DOHH2 (cell line): ENCODE results near the gene GMPR2.
"Not testable (repeated sequence)": the region's sequence is repeated elsewhere in the genome, so short reads cannot be mapped to it uniquely, and the experiment has no call there.

ENCODE experiments used
- H3F3A ChIP-seq: fragments of 200-600 bp; sonication (generic), shearing (Covaris generic); 2 replicates; pipeline ENCODE4 v1.6.0; 2016; ENCODE audit warnings: antibody characterized with exemption, mild to moderate bottlenecking; ENCODE audit not compliant: control insufficient read depth, insufficient read depth
- H3K27ac ChIP-seq: fragments of 200-600 bp; sonication (generic); 2 replicates; pipeline ENCODE4 v1.5.1; 2014; ENCODE audit warnings: low read depth, mild to moderate bottlenecking, low read length, moderate library complexity
- H3K27me3 ChIP-seq: fragments of 200-600 bp; sonication (generic); 2 replicates; pipeline ENCODE4 v1.6.1; 2014; ENCODE audit warnings: mild to moderate bottlenecking, low read length, mixed read lengths; ENCODE audit not compliant: control insufficient read depth
- H3K36me3 ChIP-seq: fragments of 200-600 bp; sonication (generic); 2 replicates; pipeline ENCODE4 v1.6.1; 2014; ENCODE audit warnings: mild to moderate bottlenecking, low read length, moderate library complexity, mixed read lengths; ENCODE audit not compliant: control insufficient read depth
- H3K4me1 ChIP-seq: fragments of 200-600 bp; sonication (generic); 2 replicates; pipeline ENCODE4 v1.6.1; 2014; ENCODE audit warnings: mild to moderate bottlenecking, low read length, mixed read lengths; ENCODE audit not compliant: control insufficient read depth
- H3K4me2 ChIP-seq: fragments of 200-600 bp; sonication (generic); 2 replicates; pipeline ENCODE4 v1.6.0; 2014; ENCODE audit warnings: mild to moderate bottlenecking, low read length, moderate library complexity
- H3K4me3 ChIP-seq: fragments of 200-600 bp; sonication (generic); 2 replicates; pipeline ENCODE4 v1.5.1; 2014; ENCODE audit warnings: mild to moderate bottlenecking, low read length, mixed read lengths
- H3K79me2 ChIP-seq: fragments of 200-600 bp; sonication (generic); 2 replicates; pipeline ENCODE4 v1.6.1; 2014; ENCODE audit warnings: mild to moderate bottlenecking, low read length, mixed read lengths; ENCODE audit not compliant: control insufficient read depth
- H3K9me2 ChIP-seq: fragments of 200-600 bp; sonication (generic); replicated peaks from 2 replicates; pipeline ENCODE4 v1.6.1; 2014; ENCODE audit warnings: mild to moderate bottlenecking, low read length, mixed read lengths; ENCODE audit not compliant: control insufficient read depth
- H3K9me3 ChIP-seq: fragments of 200-600 bp; sonication (generic); 2 replicates; pipeline ENCODE4 v1.6.1; 2014; ENCODE audit warnings: antibody characterized with exemption, low read length, mixed read lengths; ENCODE audit not compliant: control insufficient read depth, insufficient read depth
- H4K20me1 ChIP-seq: fragments of 200-600 bp; sonication (generic); 2 replicates; pipeline ENCODE4 v1.6.0; 2014; ENCODE audit warnings: low read depth, mild to moderate bottlenecking, antibody characterized with exemption, low read length, moderate library complexity; ENCODE audit not compliant: control insufficient read depth, insufficient read depth
- EZH2phosphoT487 ChIP-seq: fragments of 200-600 bp; sonication (generic); IDR thresholded peaks from 2 replicates; pipeline ENCODE4 v1.6.1; 2017; ENCODE audit warnings: borderline replicate concordance, mild to moderate bottlenecking, antibody characterized with exemption, low read length, moderate library complexity, mixed read lengths
- TF ChIP-seq, protein P1 (sequence below): fragments of 200-600 bp; sonication (generic); IDR thresholded peaks from one replicate; pipeline ENCODE4 v1.5.1; 2014; ENCODE audit warnings: antibody characterized with exemption, mild to moderate bottlenecking, low read depth, low read length; ENCODE audit not compliant: poor library complexity, severe bottlenecking

GMPR2 gene

DNA sequence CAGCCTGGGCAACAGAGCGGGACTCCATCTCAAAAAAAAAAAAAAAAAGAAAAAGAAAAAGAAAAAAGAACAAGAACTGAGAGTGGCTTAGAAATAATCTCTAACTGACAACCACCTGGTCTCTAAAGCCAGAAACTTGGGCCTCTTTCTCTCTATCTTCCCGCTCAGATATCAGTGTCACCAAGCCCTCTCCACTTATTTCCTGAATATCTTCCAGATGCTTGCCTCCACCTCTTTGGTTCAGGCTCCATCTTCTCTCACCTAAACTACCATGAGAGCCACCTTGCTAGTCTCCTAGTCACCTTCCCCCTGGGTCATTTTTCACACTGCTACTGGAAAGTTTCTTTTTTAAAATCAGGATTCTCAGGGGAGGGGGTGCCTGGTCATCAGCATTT is 35.7 kb upstream of the GMPR2 start:
- peaks cover 44% of the 10 kb centered on the region for H3K36me3 ChIP-seq
- H3K9me3 ChIP-seq, result peaks cover 3% of the 10 kb centered on the region; the same call in 1 of the 2 replicates
- H3K27me3 ChIP-seq, result no peaks in the 10 kb centered on the region
- H3K4me3 ChIP-seq, result peak overlapping the region; percentile 87
- H4K20me1 ChIP-seq, result no peaks in the 10 kb centered on the region
- H3K9me2 ChIP-seq, result no peaks in the 10 kb centered on the region
- peaks cover 11% of the 10 kb centered on the region for H3F3A ChIP-seq
- H3K27ac ChIP-seq, result peak overlapping the region; percentile 78
- TF ChIP-seq, protein P1, sequence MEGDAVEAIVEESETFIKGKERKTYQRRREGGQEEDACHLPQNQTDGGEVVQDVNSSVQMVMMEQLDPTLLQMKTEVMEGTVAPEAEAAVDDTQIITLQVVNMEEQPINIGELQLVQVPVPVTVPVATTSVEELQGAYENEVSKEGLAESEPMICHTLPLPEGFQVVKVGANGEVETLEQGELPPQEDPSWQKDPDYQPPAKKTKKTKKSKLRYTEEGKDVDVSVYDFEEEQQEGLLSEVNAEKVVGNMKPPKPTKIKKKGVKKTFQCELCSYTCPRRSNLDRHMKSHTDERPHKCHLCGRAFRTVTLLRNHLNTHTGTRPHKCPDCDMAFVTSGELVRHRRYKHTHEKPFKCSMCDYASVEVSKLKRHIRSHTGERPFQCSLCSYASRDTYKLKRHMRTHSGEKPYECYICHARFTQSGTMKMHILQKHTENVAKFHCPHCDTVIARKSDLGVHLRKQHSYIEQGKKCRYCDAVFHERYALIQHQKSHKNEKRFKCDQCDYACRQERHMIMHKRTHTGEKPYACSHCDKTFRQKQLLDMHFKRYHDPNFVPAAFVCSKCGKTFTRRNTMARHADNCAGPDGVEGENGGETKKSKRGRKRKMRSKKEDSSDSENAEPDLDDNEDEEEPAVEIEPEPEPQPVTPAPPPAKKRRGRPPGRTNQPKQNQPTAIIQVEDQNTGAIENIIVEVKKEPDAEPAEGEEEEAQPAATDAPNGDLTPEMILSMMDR, result no peak
- peak overlapping the region; percentile 78 for H3K4me2 ChIP-seq
- peaks cover 29% of the 10 kb centered on the region for H3K4me1 ChIP-seq
- H3K79me2 ChIP-seq, result peaks cover 53% of the 10 kb centered on the region

- Histone ChIP-seq H3K79me2 (peaks cover 46% of the 10 kb centered on the region), H3K4me1 (peaks cover 28% of the 10 kb centered on the region), H3K9me3 (peaks cover 8% of the 10 kb centered on the region; the same call in 1 of the 2 replicates), H3K4me3 (peak overlapping the region; percentile 22; the same call in 1 of the 2 replicates), H3K27ac (no peak overlapping the region), H3K4me2 (peak overlapping the region; percentile 31; the same call in 1 of the 2 replicates), H3K36me3 (peaks cover 42% of the 10 kb centered on the region), H3K9me2 (no peaks in the 10 kb centered on the region), H4K20me1 (no peaks in the 10 kb centered on the region), H3K27me3 (no peaks in the 10 kb centered on the region), H3F3A (peaks cover 10% of the 10 kb centered on the region)
- no peak for TF ChIP-seq EZH2phosphoT487
- TF ChIP-seq, protein P1, result no peak
These were observed 33.8 kb upstream of the GMPR2 start for GRCh38 chr14:24198814-24199524.

DNA sequence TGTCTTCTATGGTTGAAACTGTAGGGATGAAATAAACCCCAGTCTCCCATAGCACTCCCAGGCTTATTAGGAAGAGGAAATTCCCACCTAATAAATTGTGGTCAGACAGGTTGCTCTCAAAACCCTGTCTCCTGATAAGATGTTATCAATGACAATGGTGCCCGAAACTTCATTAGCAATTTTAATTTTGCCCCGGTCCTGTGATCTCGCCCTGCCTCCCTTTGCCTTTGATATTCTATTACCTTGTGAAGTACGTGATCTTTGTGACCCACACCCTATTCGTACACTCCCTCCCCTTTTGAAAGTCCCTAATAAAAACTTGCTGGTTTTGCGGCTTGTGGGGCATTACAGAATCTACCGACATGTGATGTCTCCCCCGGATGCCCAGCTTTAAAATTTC is 30.2 kb upstream of the GMPR2 start:
- not testable (repeated sequence) for H3K9me2 ChIP-seq, H3K9me3 ChIP-seq, H3K4me3 ChIP-seq, H3F3A ChIP-seq, H3K4me2 ChIP-seq, H4K20me1 ChIP-seq, H3K4me1 ChIP-seq, H3K27me3 ChIP-seq, H3K27ac ChIP-seq
- H3K79me2 ChIP-seq, result peaks cover 17% of the 10 kb centered on the region
- peaks cover 61% of the 10 kb centered on the region for H3K36me3 ChIP-seq

- not testable (repeated sequence) for H3K4me3 ChIP-seq, H3F3A ChIP-seq, H3K9me2 ChIP-seq, H3K27me3 ChIP-seq, H3K4me2 ChIP-seq, H3K27ac ChIP-seq, H3K4me1 ChIP-seq, H3K9me3 ChIP-seq, H4K20me1 ChIP-seq
- peaks cover 69% of the 10 kb centered on the region for H3K36me3 ChIP-seq
- H3K79me2 ChIP-seq, result peaks cover 15% of the 10 kb centered on the region
These were observed 29.4 kb upstream of the GMPR2 start for GRCh38 chr14:24203249-24203886.
